Measurements from ENCODE around the gene SNED1.

The SNED1 gene

GRCh38 chr2:240992572-240993291, 5.7 kb upstream of the SNED1 start:
- no peak for DNase-seq (ENCODE audit: low spot score)

- DNase-seq (ENCODE audit: low spot score) = no peak
Observed at GRCh38 chr2:240993446-240994170, 4.8 kb upstream of the SNED1 start.

- DNase-seq (ENCODE audit: low spot score) = no peak
Observed at GRCh38 chr2:240994171-240994896, 4.1 kb upstream of the SNED1 start.

GRCh38 chr2:240995041-240996021, 3.1 kb upstream of the SNED1 start:
- no peak for DNase-seq (ENCODE audit: low spot score)

- no peak for DNase-seq (ENCODE audit: low spot score)
Observed at GRCh38 chr2:240996161-240996833, 2.1 kb upstream of the SNED1 start.

- no peak for DNase-seq (ENCODE audit: low spot score)
Observed at GRCh38 chr2:240996834-240997140, 1.6 kb upstream of the SNED1 start.

- DNase-seq (ENCODE audit: low spot score) = no peak
Observed at GRCh38 chr2:240997141-240997855, 1.1 kb upstream of the SNED1 start.

- DNase-seq (ENCODE audit: low spot score) = no peak
Observed at GRCh38 chr2:240998706-240998994, 232 bp downstream of the SNED1 start.

GRCh38 chr2:240998995-240999791, 775 bp downstream of the SNED1 start:
- no peak for DNase-seq (ENCODE audit: low spot score)

- no peak for DNase-seq (ENCODE audit: low spot score)
Observed at GRCh38 chr2:240999873-241000541, 1.6 kb downstream of the SNED1 start.

- no peak for DNase-seq (ENCODE audit: low spot score)
Observed at GRCh38 chr2:241000831-241001321, 2.5 kb downstream of the SNED1 start.

- DNase-seq (ENCODE audit: low spot score) = no peak
Observed at GRCh38 chr2:241001413-241002274, 3.2 kb downstream of the SNED1 start.

- DNase-seq (ENCODE audit: low spot score) = no peak
Observed at GRCh38 chr2:241002275-241003046, 4.0 kb downstream of the SNED1 start.

- no peak for DNase-seq (ENCODE audit: low spot score)
Observed at GRCh38 chr2:241003047-241003360, 4.6 kb downstream of the SNED1 start.

- no peak for DNase-seq (ENCODE audit: low spot score)
Observed at GRCh38 chr2:241003369-241003768, 5.0 kb downstream of the SNED1 start.

GRCh38 chr2:241003830-241004564, 5.6 kb downstream of the SNED1 start:
- DNase-seq (ENCODE audit: low spot score) = no peak

GRCh38 chr2:241005569-241005968, 7.2 kb downstream of the SNED1 start:
- DNase-seq (ENCODE audit: low spot score) = no peak

Measured in kidney capillary endothelial cell (primary cell).